Measurements from ENCODE around the gene PSMB8.
"Not testable (repeated sequence)": the region's sequence is repeated elsewhere in the genome, so short reads cannot be mapped to it uniquely, and the experiment has no call there.

The PSMB8 gene

DNA sequence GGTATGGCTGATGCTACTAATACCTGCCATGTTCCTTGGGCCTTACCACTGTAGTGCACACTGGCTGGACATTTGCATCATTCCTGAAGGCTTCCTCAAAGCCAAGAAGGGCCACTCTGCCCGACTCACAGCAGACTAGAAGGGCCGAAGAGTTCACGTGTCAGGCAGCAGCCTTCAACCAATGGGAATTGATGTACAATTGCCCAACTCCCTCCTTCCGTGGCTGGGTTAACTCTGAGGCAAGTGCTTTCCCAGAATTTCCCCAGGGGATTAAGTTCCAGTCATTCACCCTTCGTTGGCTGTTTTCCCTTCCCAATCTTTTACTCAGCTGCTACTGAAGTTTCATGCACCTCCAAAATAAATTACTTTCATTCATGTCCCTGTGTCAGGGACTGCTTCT lies 39.9 kb upstream of the PSMB8 start (continued):
- TF ChIP-seq ZNF701 (tag by site-specific recombination; IDR thresholded peaks at IDR 0.05) = no peak

DNA sequence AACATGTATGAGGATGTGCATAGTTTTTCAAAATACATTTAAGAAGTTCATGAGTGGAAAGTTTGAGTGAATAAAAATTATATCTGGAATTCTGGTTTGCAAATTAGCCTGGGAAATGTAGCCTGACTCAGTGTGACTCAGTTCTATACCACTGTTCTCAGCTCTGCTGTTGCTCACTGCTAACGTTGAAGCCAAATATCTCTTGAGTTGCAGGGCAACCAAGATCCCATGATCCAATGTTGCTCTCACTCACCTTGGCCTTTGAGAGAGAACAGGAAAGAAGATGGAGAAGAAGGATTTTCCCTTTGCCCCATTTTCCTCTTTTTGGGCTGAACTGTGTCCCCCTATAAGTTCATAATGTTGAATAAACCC lies 39.0 kb upstream of the PSMB8 start:
- Histone ChIP-seq H3K4me1 (ENCODE audit: control insufficient read depth, insufficient read depth, low read length) (peaks cover 4% of the 10 kb centered on the region), H3K9me3 (ENCODE audit: control insufficient read depth, insufficient read depth, low read depth, low read length) (no peaks in the 10 kb centered on the region), H3K27ac (ENCODE audit: extremely low read depth, low read depth, low read length) (no peak overlapping the region), H3K4me3 (ENCODE audit: low read depth, low read length) (no peak overlapping the region), H3K36me3 (ENCODE audit: control insufficient read depth in 2 of 2, insufficient read depth in 1 of 2, low read length in 2 of 2) (no peaks in the 10 kb centered on the region)
- CTCF ChIA-PET = interaction anchor here (0.6 to 7.6 kb wide), 12 partner anchors 8 to 118 kb away, joined by 3 to 185 read pairs (median 4); no protein-coding TSS in a partner anchor
- TF ChIP-seq ZNF701 (tag by site-specific recombination; IDR thresholded peaks at IDR 0.05) (no peak), ZNF157 (tag by site-specific recombination; IDR thresholded peaks at IDR 0.05) (no peak), ZNF510 (tag by site-specific recombination; IDR thresholded peaks at IDR 0.05; ENCODE audit: insufficient replicate concordance) (no peak), ZNF416 (tag by site-specific recombination; IDR thresholded peaks at IDR 0.05) (no peak), ZNF19 (tag by site-specific recombination; IDR thresholded peaks at IDR 0.05; ENCODE audit: low read depth) (no peak), ZXDB (tag by site-specific recombination; IDR thresholded peaks at IDR 0.05) (no peak), ZNF792 (tag by site-specific recombination; IDR thresholded peaks at IDR 0.05) (no peak), ZNF391 (tag by site-specific recombination; IDR thresholded peaks at IDR 0.05; ENCODE audit: borderline replicate concordance, low read depth) (no peak), GLI4 (tag by site-specific recombination; IDR thresholded peaks at IDR 0.05) (no peak), ZNF266 (tag by site-specific recombination; IDR thresholded peaks at IDR 0.05; ENCODE audit: low read depth) (no peak)
- TF ChIP-seq, protein P1, sequence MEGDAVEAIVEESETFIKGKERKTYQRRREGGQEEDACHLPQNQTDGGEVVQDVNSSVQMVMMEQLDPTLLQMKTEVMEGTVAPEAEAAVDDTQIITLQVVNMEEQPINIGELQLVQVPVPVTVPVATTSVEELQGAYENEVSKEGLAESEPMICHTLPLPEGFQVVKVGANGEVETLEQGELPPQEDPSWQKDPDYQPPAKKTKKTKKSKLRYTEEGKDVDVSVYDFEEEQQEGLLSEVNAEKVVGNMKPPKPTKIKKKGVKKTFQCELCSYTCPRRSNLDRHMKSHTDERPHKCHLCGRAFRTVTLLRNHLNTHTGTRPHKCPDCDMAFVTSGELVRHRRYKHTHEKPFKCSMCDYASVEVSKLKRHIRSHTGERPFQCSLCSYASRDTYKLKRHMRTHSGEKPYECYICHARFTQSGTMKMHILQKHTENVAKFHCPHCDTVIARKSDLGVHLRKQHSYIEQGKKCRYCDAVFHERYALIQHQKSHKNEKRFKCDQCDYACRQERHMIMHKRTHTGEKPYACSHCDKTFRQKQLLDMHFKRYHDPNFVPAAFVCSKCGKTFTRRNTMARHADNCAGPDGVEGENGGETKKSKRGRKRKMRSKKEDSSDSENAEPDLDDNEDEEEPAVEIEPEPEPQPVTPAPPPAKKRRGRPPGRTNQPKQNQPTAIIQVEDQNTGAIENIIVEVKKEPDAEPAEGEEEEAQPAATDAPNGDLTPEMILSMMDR (tag by site-specific recombination; IDR thresholded peaks at IDR 0.05) = no peak
- TF ChIP-seq, protein P2, sequence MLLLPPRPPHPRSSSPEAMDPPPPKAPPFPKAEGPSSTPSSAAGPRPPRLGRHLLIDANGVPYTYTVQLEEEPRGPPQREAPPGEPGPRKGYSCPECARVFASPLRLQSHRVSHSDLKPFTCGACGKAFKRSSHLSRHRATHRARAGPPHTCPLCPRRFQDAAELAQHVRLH (tag by site-specific recombination; IDR thresholded peaks at IDR 0.05) = no peak
- POLR2A ChIA-PET = interaction anchor here (1.3 to 2.1 kb wide), 2 partner anchors 12 to 89 kb away, joined by 5 to 10 read pairs; no protein-coding TSS in a partner anchor

DNA sequence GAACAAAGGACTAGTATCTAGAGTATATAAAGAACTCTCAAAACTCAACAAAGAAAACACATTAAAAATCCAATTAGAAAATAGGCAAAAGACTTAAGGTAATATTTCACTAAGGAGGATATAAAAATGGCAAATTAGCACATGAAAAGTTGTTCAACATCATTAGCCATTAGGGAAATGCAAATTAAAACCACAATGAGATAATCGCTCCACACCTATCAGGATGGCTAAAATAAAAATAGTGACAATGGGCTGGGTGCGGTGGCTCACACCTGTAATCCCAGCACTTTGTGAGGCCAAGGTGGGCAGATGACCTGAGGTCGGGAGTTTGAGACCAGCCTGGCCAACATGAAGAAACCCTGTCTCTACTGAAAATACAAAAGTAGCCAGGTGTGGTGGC lies 37.1 kb upstream of the PSMB8 start:
- not testable (repeated sequence) for H3K27ac ChIP-seq (ENCODE audit: extremely low read depth, low read depth, low read length); H3K9me3 ChIP-seq (ENCODE audit: control insufficient read depth, insufficient read depth, low read depth, low read length); H3K4me1 ChIP-seq (ENCODE audit: control insufficient read depth, insufficient read depth, low read length); H3K36me3 ChIP-seq (ENCODE audit: control insufficient read depth in 2 of 2, insufficient read depth in 1 of 2, low read length in 2 of 2); H3K4me3 ChIP-seq (ENCODE audit: low read depth, low read length)
- ChIA-PET CTCF (interaction anchor here (0.7 to 5.1 kb wide), 13 partner anchors 9 to 1298 kb away, joined by 3 to 43 read pairs (median 5); partner anchors contain the start of gene TAP2), POLR2A (interaction anchor here (1.0 kb wide), 1 partner anchor 91 kb away, joined by 7 read pairs; no protein-coding TSS in a partner anchor)

DNA sequence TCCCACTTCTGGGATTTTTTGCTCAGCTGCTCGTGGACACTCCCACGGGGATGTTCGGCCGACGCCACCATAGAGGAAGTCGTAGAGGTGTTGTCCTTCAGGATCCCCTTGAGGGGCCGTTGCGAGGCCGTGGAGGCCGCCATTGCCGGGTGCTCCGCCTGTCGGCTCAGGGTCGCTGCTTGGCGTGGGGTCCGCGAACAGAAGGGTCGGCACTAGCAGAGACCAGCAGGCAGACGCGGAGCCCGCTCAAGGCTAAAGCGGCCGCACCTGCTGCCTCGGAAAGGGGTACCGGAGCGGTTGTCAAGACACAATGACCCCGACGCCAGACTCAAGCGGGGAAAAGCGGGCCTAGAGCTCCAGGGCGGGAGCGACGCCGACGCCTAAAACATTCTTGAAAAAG lies 35.8 kb upstream of the PSMB8 start:
- ChIA-PET POLR2A (interaction anchor here (2.2 kb wide), 1 partner anchor 92 kb away, joined by 8 read pairs; no protein-coding TSS in a partner anchor), CTCF (interaction anchor here (0.6 to 5.1 kb wide), 13 partner anchors 12 to 1736 kb away, joined by 3 to 43 read pairs (median 6); partner anchors contain the start of genes HLA-DMA and TAP2)
- Histone ChIP-seq H3K4me1 (ENCODE audit: control insufficient read depth, insufficient read depth, low read length) (no peaks in the 10 kb centered on the region), H3K9me3 (ENCODE audit: control insufficient read depth, insufficient read depth, low read depth, low read length) (no peaks in the 10 kb centered on the region), H3K36me3 (ENCODE audit: control insufficient read depth in 2 of 2, insufficient read depth in 1 of 2, low read length in 2 of 2) (no peaks in the 10 kb centered on the region), H3K27ac (ENCODE audit: extremely low read depth, low read depth, low read length) (no peak overlapping the region), H3K4me3 (ENCODE audit: low read depth, low read length) (no peak overlapping the region)
- TF ChIP-seq ZNF140 (tag by site-specific recombination; IDR thresholded peaks at IDR 0.05) = no peak
- no peak for TF ChIP-seq GLIS2 (tag by site-specific recombination; IDR thresholded peaks at IDR 0.05)
- TF ChIP-seq ZNF16 (tag by site-specific recombination; IDR thresholded peaks at IDR 0.05; ENCODE audit: low read depth) = no peak
- TF ChIP-seq ZNF473 (tag by site-specific recombination; IDR thresholded peaks at IDR 0.05) = no peak
- TF ChIP-seq ZNF146 (tag by site-specific recombination; IDR thresholded peaks at IDR 0.05) = no peak
- TF ChIP-seq MZF1 (tag by site-specific recombination; IDR thresholded peaks at IDR 0.05; ENCODE audit: borderline replicate concordance) = no peak
- no peak for TF ChIP-seq ZNF426 (tag by site-specific recombination; IDR thresholded peaks at IDR 0.05)
